ENCODE measurements around the gene AVEN. TPM values are rescaled to one million over a fixed set of nuclear protein-coding genes. Genes with fewer than 3 reads are reported as not detected.

The AVEN gene
- total and polyA plus RNA-seq, 9 of the 15 experiments (the other 6 are each of a cell fraction or from before 2014, with no cell fraction given), result 1.5 to 6.4 (median 4.7) TPM

GRCh38 chr15:33823119-33823518 lies 215.9 kb downstream of the AVEN start:
- Histone ChIP-seq H3K4me3 (no peak overlapping the region), H2AFZ (ENCODE audit: low read depth, low read length) (no peak overlapping the region), H3K9me3 (replicated peaks; ENCODE audit: control insufficient read depth, insufficient read depth, low read depth, low read length) (no peaks in the 10 kb centered on the region), H3K27ac (ENCODE audit: extremely low read depth, low read depth, low read length) (no peak overlapping the region), H3K4me1 (replicated peaks in 1 of 2; ENCODE audit: control insufficient read depth in 2 of 2, insufficient read depth in 2 of 2, low read length in 2 of 2) (no peaks in the 10 kb centered on the region), H3K9ac (ENCODE audit: insufficient read depth in 1 of 2, low read depth in 2 of 2, low read length in 2 of 2) (no peak overlapping the region), H3K36me3 (ENCODE audit: control insufficient read depth, insufficient read depth, low read length) (no peaks in the 10 kb centered on the region), H3K79me2 (ENCODE audit: control insufficient read depth, insufficient read depth, low read length) (no peaks in the 10 kb centered on the region), H3K9me1 (ENCODE audit: control insufficient read depth, insufficient read depth, low read length) (no peaks in the 10 kb centered on the region), H3K4me2 (ENCODE audit: insufficient read depth, low read length) (no peak overlapping the region), H4K20me1 (replicated peaks; ENCODE audit: control insufficient read depth, insufficient read depth, low read length) (no peaks in the 10 kb centered on the region), H3K27me3 (ENCODE audit: control insufficient read depth in 2 of 2, insufficient read depth in 2 of 2, low read length in 2 of 2) (peaks cover 0 to 5% of the 10 kb centered on the region in 2 experiments; a peak in 3 of 5 replicates)
- in situ Hi-C loops (cut with MboI), result no loop called here
- CTCF ChIA-PET (ENCODE audit: low intra/inter-chr PET ratio), result no interaction called here
- 3% methylated on average over 3 of the region's 3 CpGs for WGBS (ENCODE audit: insufficient coverage, low coverage, missing lambda C conversion rate)
- POLR2A ChIA-PET, result no interaction called here
- ATAC-seq (no peak), DNase-seq (ENCODE audit: extremely low read depth in 1 of 4, low spot score in 3 of 4) (no peak), FAIRE-seq (no peak)
- intact Hi-C loops (cut with micrococcal nuclease), result no loop called here
- TF ChIP-seq FOS (IDR thresholded peaks at IDR 0.05; ENCODE audit: extremely low read depth, insufficient read length) (no peak), DDX20 (tag; IDR thresholded peaks at IDR 0.05; ENCODE audit: low read depth) (no peak), E2F8 (IDR thresholded peaks at IDR 0.05; ENCODE audit: low read depth, partially characterized antibody) (no peak), GATA2 (CRISPR knock-in tag; IDR thresholded peaks at IDR 0.05) (no peak), FOXK1 (CRISPR knock-in tag; IDR thresholded peaks at IDR 0.05; ENCODE audit: borderline replicate concordance) (no peak)
- no TSS peak for BruUV-seq (replicated peaks)
